Fibroblast of the aortic adventitia (primary cell): ENCODE data around the gene TMCO4. TPM values are rescaled to one million over a fixed set of nuclear protein-coding genes. Genes with fewer than 3 reads are reported as not detected.

Source experiments
- DNase-seq: peaks from one replicate; pipeline ENCODE4 v3.0.0-alpha.2; 2010; ENCODE audit warnings: low read depth
- H3K4me3 ChIP-seq: 2 replicates; pipeline ENCODE4 v1.5.1; 2011; ENCODE audit warnings: low read depth, mild to moderate bottlenecking, control low read depth, low read length, moderate library complexity
- CTCF ChIP-seq: IDR thresholded peaks from 2 replicates; pipeline ENCODE4 v1.5.1; 2011; ENCODE audit warnings: mild to moderate bottlenecking, low read length, control low read depth, inconsistent platforms; ENCODE audit not compliant: insufficient read depth
- total RNA-seq: library from RNA; depleted of rRNA; stranded (reverse); fragments of >200 nt; gene quantifications from 2 replicates; pipeline ENCODE4 v1.2.3, GENCODE V29; 2012; ENCODE audit warnings: low replicate concordance

TMCO4 gene
- total RNA-seq, 1 donor = 30.9 TPM

- H3K4me3 ChIP-seq = no peak overlapping the region
- no peak for TF ChIP-seq CTCF
- no peak for DNase-seq
Observed at GRCh38 chr1:19770436-19771190, 29.1 kb downstream of the TMCO4 start.

GRCh38 chr1:19769211-19769932, 30.3 kb downstream of the TMCO4 start:
- no peak for TF ChIP-seq CTCF
- DNase-seq = no peak
- H3K4me3 ChIP-seq = no peak overlapping the region

- no peak for DNase-seq
- TF ChIP-seq CTCF = no peak
- H3K4me3 ChIP-seq = no peak overlapping the region
Observed at GRCh38 chr1:19768353-19769210, 31.1 kb downstream of the TMCO4 start.

- H3K4me3 ChIP-seq = no peak overlapping the region
- DNase-seq = peak; percentile 89
- TF ChIP-seq CTCF = no peak
Observed at GRCh38 chr1:19765623-19766022, 34.1 kb downstream of the TMCO4 start.

- TF ChIP-seq CTCF = no peak
- DNase-seq = no peak
- H3K4me3 ChIP-seq = no peak overlapping the region
Observed at GRCh38 chr1:19764848-19765247, 34.9 kb downstream of the TMCO4 start.

- DNase-seq = peak; percentile 26
- no peak overlapping the region for H3K4me3 ChIP-seq
- TF ChIP-seq CTCF = peak; percentile 72
Observed at GRCh38 chr1:19762175-19762779, 37.4 kb downstream of the TMCO4 start.
